ENCODE results near the gene GID8. TPM values are rescaled to one million over a fixed set of nuclear protein-coding genes. Genes with fewer than 3 reads are reported as not detected.

The GID8 gene
- total and polyA plus RNA-seq, 9 of the 15 experiments (the other 6 are each of a cell fraction or from before 2014, with no cell fraction given), result 7.5 to 31.6 (median 22.2) TPM

GRCh38 chr20:62984666-62985443 lies 46.9 kb downstream of the GID8 start:
- H3K27ac ChIP-seq (ENCODE audit: extremely low read depth, low read depth, low read length), result no peak overlapping the region
- WGBS (ENCODE audit: insufficient coverage, low coverage, missing lambda C conversion rate), result 3% methylated on average over 17 of the region's 18 CpGs
- peaks cover 0 to 11% of the 10 kb centered on the region in 2 experiments; a peak in 2 of 5 replicates for H3K4me1 ChIP-seq (replicated peaks in 1 of 2; ENCODE audit: control insufficient read depth in 2 of 2, insufficient read depth in 2 of 2, low read length in 2 of 2)
- no peak for FAIRE-seq
- in situ Hi-C loops (cut with MboI) (no loop called here), intact Hi-C loops (cut with micrococcal nuclease) (no loop called here)
- no peak overlapping the region for H2AFZ ChIP-seq (ENCODE audit: low read depth, low read length)
- CTCF ChIA-PET (ENCODE audit: low intra/inter-chr PET ratio), result no interaction called here
- POLR2A ChIA-PET, result interaction anchor here (0.6 kb wide), 1 partner anchor 266 kb away, joined by 3 read pairs; no protein-coding TSS in a partner anchor
- H3K27me3 ChIP-seq (ENCODE audit: control insufficient read depth in 2 of 2, insufficient read depth in 2 of 2, low read length in 2 of 2), result peaks cover 50 to 80% of the 10 kb centered on the region in 2 experiments
- H3K79me2 ChIP-seq (ENCODE audit: control insufficient read depth, insufficient read depth, low read length), result no peaks in the 10 kb centered on the region
- H3K36me3 ChIP-seq (ENCODE audit: control insufficient read depth, insufficient read depth, low read length), result no peaks in the 10 kb centered on the region
- no peak for TF ChIP-seq CCNT2 (IDR thresholded peaks at IDR 0.05; ENCODE audit: borderline replicate concordance, extremely low read depth, insufficient read length, low read depth, low read length)
- TF ChIP-seq ZNF316 (IDR thresholded peaks at IDR 0.05), result 0 out of 2 replicates have a peak, but pooled peaks have one; percentile 21
- H3K9ac ChIP-seq (ENCODE audit: insufficient read depth in 1 of 2, low read depth in 2 of 2, low read length in 2 of 2), result no peak overlapping the region
- DNase-seq (ENCODE audit: extremely low read depth in 1 of 4, low spot score in 3 of 4), result no peak
- no TSS peak for BruUV-seq (replicated peaks)
- ATAC-seq, result no peak
- H3K4me2 ChIP-seq (ENCODE audit: insufficient read depth, low read length), result no peak overlapping the region
- H3K4me3 ChIP-seq, result no peak overlapping the region
- peaks cover 5% of the 10 kb centered on the region for H4K20me1 ChIP-seq (replicated peaks; ENCODE audit: control insufficient read depth, insufficient read depth, low read length)
- H3K9me3 ChIP-seq (replicated peaks; ENCODE audit: control insufficient read depth, insufficient read depth, low read depth, low read length), result no peaks in the 10 kb centered on the region
- no peaks in the 10 kb centered on the region for H3K9me1 ChIP-seq (ENCODE audit: control insufficient read depth, insufficient read depth, low read length)

DNA sequence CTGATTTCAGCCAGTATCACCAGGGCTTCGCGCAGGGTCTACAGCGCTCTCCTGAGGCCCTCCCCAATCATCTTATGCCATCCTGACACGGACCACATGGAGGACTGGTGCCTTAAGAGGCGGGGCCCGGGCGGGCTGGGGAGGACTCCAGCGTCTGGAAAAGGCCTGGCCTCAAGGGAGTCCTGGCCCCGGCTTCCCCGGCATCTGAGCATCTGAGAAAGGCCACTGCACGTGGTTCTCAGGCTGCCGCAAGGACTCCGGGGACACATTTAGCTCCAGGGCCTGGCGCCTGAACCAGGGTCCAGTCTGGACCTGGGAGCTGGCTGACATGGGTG lies 47.5 kb downstream of the GID8 start:
- H3K4me1 ChIP-seq (replicated peaks in 1 of 2; ENCODE audit: control insufficient read depth in 2 of 2, insufficient read depth in 2 of 2, low read length in 2 of 2), result peaks cover 0 to 13% of the 10 kb centered on the region in 2 experiments; a peak in 2 of 5 replicates
- ATAC-seq (no peak), DNase-seq (ENCODE audit: extremely low read depth in 1 of 4, low spot score in 3 of 4) (no peak), FAIRE-seq (no peak)
- H3K27ac ChIP-seq (ENCODE audit: extremely low read depth, low read depth, low read length), result no peak overlapping the region
- TF ChIP-seq HINFP (tag; conservative IDR thresholded peaks at IDR 0.05; ENCODE audit: low read depth) (peak; percentile 78), HDAC2 (IDR thresholded peaks at IDR 0.05) (no peak), ZBTB5 (IDR thresholded peaks at IDR 0.05) (peak; percentile 64; the same call in 1 of the 2 replicates)
- TF ChIP-seq, protein P1, sequence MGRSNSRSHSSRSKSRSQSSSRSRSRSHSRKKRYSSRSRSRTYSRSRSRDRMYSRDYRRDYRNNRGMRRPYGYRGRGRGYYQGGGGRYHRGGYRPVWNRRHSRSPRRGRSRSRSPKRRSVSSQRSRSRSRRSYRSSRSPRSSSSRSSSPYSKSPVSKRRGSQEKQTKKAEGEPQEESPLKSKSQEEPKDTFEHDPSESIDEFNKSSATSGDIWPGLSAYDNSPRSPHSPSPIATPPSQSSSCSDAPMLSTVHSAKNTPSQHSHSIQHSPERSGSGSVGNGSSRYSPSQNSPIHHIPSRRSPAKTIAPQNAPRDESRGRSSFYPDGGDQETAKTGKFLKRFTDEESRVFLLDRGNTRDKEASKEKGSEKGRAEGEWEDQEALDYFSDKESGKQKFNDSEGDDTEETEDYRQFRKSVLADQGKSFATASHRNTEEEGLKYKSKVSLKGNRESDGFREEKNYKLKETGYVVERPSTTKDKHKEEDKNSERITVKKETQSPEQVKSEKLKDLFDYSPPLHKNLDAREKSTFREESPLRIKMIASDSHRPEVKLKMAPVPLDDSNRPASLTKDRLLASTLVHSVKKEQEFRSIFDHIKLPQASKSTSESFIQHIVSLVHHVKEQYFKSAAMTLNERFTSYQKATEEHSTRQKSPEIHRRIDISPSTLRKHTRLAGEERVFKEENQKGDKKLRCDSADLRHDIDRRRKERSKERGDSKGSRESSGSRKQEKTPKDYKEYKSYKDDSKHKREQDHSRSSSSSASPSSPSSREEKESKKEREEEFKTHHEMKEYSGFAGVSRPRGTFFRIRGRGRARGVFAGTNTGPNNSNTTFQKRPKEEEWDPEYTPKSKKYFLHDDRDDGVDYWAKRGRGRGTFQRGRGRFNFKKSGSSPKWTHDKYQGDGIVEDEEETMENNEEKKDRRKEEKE (IDR thresholded peaks at IDR 0.05; ENCODE audit: borderline replicate concordance in 1 of 2, control insufficient read depth in 1 of 2, low read depth in 2 of 2, low read length in 1 of 2), result no peak
- H3K4me3 ChIP-seq, result no peak overlapping the region
- WGBS (ENCODE audit: insufficient coverage, low coverage, missing lambda C conversion rate), result 5% methylated on average over 10 of the region's 14 CpGs
- H3K9me1 ChIP-seq (ENCODE audit: control insufficient read depth, insufficient read depth, low read length), result no peaks in the 10 kb centered on the region
- H3K27me3 ChIP-seq (ENCODE audit: control insufficient read depth in 2 of 2, insufficient read depth in 2 of 2, low read length in 2 of 2), result peaks cover 49 to 80% of the 10 kb centered on the region in 2 experiments
- in situ Hi-C loops (cut with MboI), result no loop called here
- H3K36me3 ChIP-seq (ENCODE audit: control insufficient read depth, insufficient read depth, low read length), result no peaks in the 10 kb centered on the region
- H3K9ac ChIP-seq (ENCODE audit: insufficient read depth in 1 of 2, low read depth in 2 of 2, low read length in 2 of 2), result no peak overlapping the region
- H2AFZ ChIP-seq (ENCODE audit: low read depth, low read length), result no peak overlapping the region
- ChIA-PET CTCF (ENCODE audit: low intra/inter-chr PET ratio) (no interaction called here), POLR2A (interaction anchor here (0.6 kb wide), 1 partner anchor 48 kb away, joined by 3 read pairs; the partner anchor contains the start of gene GID8)
- H3K79me2 ChIP-seq (ENCODE audit: control insufficient read depth, insufficient read depth, low read length), result no peaks in the 10 kb centered on the region
- no peaks in the 10 kb centered on the region for H3K9me3 ChIP-seq (replicated peaks; ENCODE audit: control insufficient read depth, insufficient read depth, low read depth, low read length)
- no peak overlapping the region for H3K4me2 ChIP-seq (ENCODE audit: insufficient read depth, low read length)
- BruUV-seq (replicated peaks), result no TSS peak
- intact Hi-C loops (cut with micrococcal nuclease), result no loop called here
- H4K20me1 ChIP-seq (replicated peaks; ENCODE audit: control insufficient read depth, insufficient read depth, low read length), result peaks cover 4% of the 10 kb centered on the region; the same call in 1 of the 2 replicates
